ENCODE results near the gene SOAT2.

DNA sequence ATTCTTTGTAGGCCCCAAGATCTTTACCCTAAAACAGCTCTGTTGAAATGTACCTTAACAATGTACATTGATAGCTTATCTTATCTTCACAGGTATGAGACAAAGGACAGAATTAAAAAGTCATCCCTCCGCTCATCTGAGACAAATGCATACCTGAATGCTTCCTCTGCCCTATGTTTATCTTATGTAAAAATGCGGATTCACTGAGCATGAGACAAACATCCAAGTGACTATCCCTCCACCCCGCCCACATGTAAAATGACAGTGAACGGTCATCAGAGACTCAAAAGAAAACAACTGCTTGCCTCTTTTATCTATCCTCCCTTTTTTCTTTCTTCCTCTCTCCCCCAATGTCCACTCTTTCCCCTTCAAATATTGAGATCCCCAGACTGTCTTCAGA, 40.1 kb downstream of the SOAT2 start:
- TF ChIP-seq POLR2AphosphoS5 (IDR thresholded peaks at IDR 0.05; ENCODE audit: borderline replicate concordance, low read depth, low read length): no peak
- TF ChIP-seq EZH2 (IDR thresholded peaks at IDR 0.05): no peak
- TF ChIP-seq FOXP2 (optimal IDR thresholded peaks at IDR 0.05; ENCODE audit: control extremely low read depth, extremely low read length, insufficient read depth): no peak

Data from SK-N-MC (cell line).